Upper lobe of left lung (tissue), 6 donors: ENCODE measurements around the gene HIPK4. TPM values are rescaled to one million over a fixed set of nuclear protein-coding genes. Genes with fewer than 3 reads are reported as not detected.
A peak's percentile ranks its signal among the peaks of the same experiment; 100 is the strongest.

Experiments used
- ATAC-seq, 2 donors: fragments of 200-7000 bp; cut with Tn5 transposase; one replicate each; pipeline ENCODE4 v1.9.1; 2022; ENCODE audit warnings: mild to moderate bottlenecking in 2 of 2, moderate library complexity in 2 of 2; ENCODE audit not compliant: low FRiP score in 2 of 2
- DNase-seq, 2 donors: peaks; one replicate each; pipeline ENCODE4 v3.0.0-alpha.2; 2019 to 2020
- H3K27ac ChIP-seq, 4 donors: fragments of 200-600 bp; sonication (generic); one replicate each; pipeline ENCODE4 v1.5.1; 2016 to 2019
- H3K27me3 ChIP-seq, 4 donors: fragments of 200-600 bp; sonication (generic); one replicate each; pipeline ENCODE4 v1.5.1; 2017 to 2019
- H3K36me3 ChIP-seq, 4 donors: fragments of 200-600 bp; sonication (generic); one replicate each; pipeline ENCODE4 v1.5.1; 2016 to 2019
- H3K4me1 ChIP-seq, 4 donors: fragments of 200-600 bp; sonication (generic); one replicate each; pipeline ENCODE4 v1.5.1; 2018 to 2019
- H3K4me3 ChIP-seq, 4 donors: fragments of 200-600 bp; sonication (generic); one replicate each; pipeline ENCODE4 v1.5.1; 2017 to 2019; ENCODE audit warnings: mild to moderate bottlenecking in 2 of 4, moderate library complexity in 1 of 4
- H3K9me3 ChIP-seq, 4 donors: fragments of 200-600 bp; sonication (generic); one replicate each; pipeline ENCODE4 v1.5.1; 2018 to 2019
- EP300 ChIP-seq, 4 donors: sonication (generic); formaldehyde crosslinking; IDR thresholded peaks; one replicate each; pipeline ENCODE4 v1.5.1; 2017; ENCODE audit warnings: antibody characterized with exemption in 4 of 4, control low read depth in 2 of 4
- POLR2A ChIP-seq, 4 donors: fragments of 450-650 bp; IDR thresholded peaks; one replicate each; pipeline ENCODE4 v1.5.1; 2016 to 2017; ENCODE audit warnings: antibody characterized with exemption in 4 of 4, mild to moderate bottlenecking in 2 of 4
- POLR2AphosphoS5 ChIP-seq, 2 donors: sonication (generic); formaldehyde crosslinking; IDR thresholded peaks; one replicate each; pipeline ENCODE4 v1.5.1; 2017; ENCODE audit warnings: antibody characterized with exemption in 2 of 2
- WGBS, 2 donors: methylation state at CpG; one replicate each; pipeline ENCODE4 v1.1.5; 2017 to 2018; 5-methylcytosine and 5-hydroxymethylcytosine counted together
- total RNA-seq, 6 donors: library from RNA; depleted of rRNA in 4 of 6; stranded (reverse); fragments of >200 nt in 4 of 6; gene quantifications; one replicate each; pipeline versions ENCODE4 v1.1.0 to v1.2.1, GENCODE V29; 2016 to 2021
- TF ChIP-seq, protein P1 (sequence below), 6 experiments: fragments of 450-650 bp in 4 of 6; fragments of 200-600 bp in 2 of 6; sonication (generic) in 2 of 6; IDR thresholded peaks; one replicate each; pipeline ENCODE4 v1.5.1; 2016 to 2019; ENCODE audit warnings: antibody characterized with exemption in 6 of 6
- donor health status: DM: no; HTN: no; CAD: no; lungs with moderate emphysema.
- donor health status: DM: no; HTN: yes; CAD: no; lungs with severe emphysema.

Gene HIPK4
- total RNA-seq, 6 donors from 2014 or later: 0.17 to 1.0 (median 0.46) TPM; not detected in 1

DNA sequence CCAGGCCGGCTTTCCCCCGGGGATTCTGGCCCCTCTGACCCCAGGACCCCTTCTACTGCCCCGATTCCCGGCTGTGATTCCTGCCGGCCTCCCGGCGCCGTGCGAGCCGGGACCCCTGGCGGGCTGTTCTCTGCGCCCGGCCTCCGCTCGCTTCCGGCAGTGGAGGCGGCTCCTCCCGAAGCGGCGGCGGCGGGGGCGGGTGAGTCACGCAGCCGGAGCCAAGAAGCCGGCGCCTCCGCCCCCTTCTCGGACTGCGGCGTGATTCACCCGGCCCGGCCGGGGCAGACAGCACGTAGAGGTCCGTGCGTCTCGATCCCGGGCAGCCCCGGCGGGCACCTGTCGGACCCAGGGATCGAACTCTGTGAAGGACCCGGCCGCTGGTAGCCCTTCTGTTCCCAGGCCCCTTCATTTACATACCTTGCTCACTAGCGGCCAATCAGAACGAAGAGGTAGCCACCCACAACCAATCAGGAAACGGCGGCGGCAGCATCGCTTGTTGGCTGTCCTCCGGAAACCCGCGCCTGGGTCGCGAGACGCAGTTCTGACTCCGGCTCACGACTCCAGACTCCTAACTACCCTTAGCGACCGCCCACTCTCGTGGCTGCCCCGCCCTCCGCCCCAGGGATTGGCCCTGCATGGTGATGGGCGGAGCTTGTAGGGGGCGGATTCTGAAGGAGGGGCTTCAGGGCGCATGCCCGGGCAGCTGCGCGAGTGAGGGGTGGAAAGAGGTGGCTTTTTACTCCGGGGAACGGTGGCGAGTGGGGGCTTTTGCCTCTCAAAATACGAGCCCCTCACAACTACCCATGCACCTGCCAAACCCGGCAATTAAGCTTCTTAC, 35.7 kb upstream of the HIPK4 start, which contains the start of gene SERTAD1:
TSS of gene SERTAD1 (minus strand) at position 543 of the 838 bp plus-strand sequence. CDS start 2,446 bp downstream, outside the sequence.
- peak; percentile 99 to 100 for TF ChIP-seq POLR2AphosphoS5 (IDR thresholded peaks at IDR 0.05)
- TF ChIP-seq, protein P1, sequence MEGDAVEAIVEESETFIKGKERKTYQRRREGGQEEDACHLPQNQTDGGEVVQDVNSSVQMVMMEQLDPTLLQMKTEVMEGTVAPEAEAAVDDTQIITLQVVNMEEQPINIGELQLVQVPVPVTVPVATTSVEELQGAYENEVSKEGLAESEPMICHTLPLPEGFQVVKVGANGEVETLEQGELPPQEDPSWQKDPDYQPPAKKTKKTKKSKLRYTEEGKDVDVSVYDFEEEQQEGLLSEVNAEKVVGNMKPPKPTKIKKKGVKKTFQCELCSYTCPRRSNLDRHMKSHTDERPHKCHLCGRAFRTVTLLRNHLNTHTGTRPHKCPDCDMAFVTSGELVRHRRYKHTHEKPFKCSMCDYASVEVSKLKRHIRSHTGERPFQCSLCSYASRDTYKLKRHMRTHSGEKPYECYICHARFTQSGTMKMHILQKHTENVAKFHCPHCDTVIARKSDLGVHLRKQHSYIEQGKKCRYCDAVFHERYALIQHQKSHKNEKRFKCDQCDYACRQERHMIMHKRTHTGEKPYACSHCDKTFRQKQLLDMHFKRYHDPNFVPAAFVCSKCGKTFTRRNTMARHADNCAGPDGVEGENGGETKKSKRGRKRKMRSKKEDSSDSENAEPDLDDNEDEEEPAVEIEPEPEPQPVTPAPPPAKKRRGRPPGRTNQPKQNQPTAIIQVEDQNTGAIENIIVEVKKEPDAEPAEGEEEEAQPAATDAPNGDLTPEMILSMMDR (IDR thresholded peaks at IDR 0.05): peak; percentile 64 to 94 (median 88)
- TF ChIP-seq EP300 (IDR thresholded peaks at IDR 0.05): peak in 1 of 4 donors; percentile 72
- TF ChIP-seq POLR2A (IDR thresholded peaks at IDR 0.05): peak in 3 of 4 donors; percentile 98 to 100 (median 100)
- ATAC-seq: peak; percentile 95 to 99
- peak within 1 kb of the TSS; percentile 55 to 88 (median 76) for H3K4me3 ChIP-seq

DNA sequence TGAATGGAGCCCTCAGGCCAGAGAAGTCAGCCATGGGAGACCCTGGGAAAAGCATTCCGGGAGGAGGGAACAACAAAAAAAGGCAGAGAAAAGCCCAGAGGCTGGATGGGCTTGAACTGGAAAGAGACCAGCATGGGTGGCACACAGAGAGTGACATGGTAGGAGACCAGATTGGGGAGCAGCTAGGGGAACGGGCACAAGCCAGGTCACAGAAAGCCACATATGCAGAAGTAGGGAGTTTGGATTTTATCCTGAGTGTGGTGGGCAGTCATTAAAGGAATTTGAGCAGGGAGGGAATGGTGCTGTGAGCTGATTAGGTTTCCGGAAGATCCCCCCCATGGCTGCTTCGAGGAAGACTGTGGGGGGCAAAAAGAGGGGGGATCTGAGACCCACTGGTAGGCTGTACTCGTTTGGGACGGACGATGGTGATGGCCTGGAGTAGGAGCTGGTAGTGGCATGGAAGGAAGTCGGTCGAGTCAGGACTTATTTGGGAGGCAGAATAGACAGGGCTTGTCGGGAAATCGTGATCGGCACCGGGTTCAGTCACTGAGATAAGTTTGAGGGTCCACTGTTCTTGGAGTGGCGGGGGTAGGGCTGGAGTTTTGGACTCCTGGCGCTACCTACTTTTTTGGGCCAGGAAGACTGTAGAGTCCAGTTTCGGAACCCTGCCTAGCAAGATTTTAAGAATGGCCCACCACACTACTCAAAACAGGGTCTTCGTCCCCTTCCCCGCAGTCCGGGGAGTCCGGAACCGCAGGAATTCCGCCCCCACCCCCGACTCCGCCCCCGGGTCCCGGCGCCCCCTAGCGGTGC, 34.9 kb upstream of the HIPK4 start:
- TF ChIP-seq EP300 (IDR thresholded peaks at IDR 0.05) (no peak), POLR2A (IDR thresholded peaks at IDR 0.05) (no peak), POLR2AphosphoS5 (IDR thresholded peaks at IDR 0.05) (peak in 1 of 2 donors; percentile 1)
- H3K36me3 ChIP-seq: peaks cover 9 to 21% (median 11%) of the 10 kb centered on the region in 4 donors
- H3K4me3 ChIP-seq: peak overlapping the region; percentile 55 to 88 (median 76)
- no peaks in the 10 kb centered on the region for H3K9me3 ChIP-seq
- DNase-seq: peak in 1 of 2 donors; percentile 39
- H3K27ac ChIP-seq: peak overlapping the region; percentile 97 to 100 (median 100)
- ATAC-seq: no peak
- H3K27me3 ChIP-seq: no peaks in the 10 kb centered on the region
- peaks cover 42 to 53% (median 47%) of the 10 kb centered on the region in 4 donors for H3K4me1 ChIP-seq
- 1 to 2% methylated on average over 16 to 19 of the region's 28 CpGs for WGBS, 2 donors

More for the DNA sequence above, 35.7 kb upstream of the HIPK4 start, which contains the start of gene SERTAD1:
- 0% methylated on average over 9 to 57 of the region's 75 CpGs for WGBS, 2 donors
- H3K36me3 ChIP-seq: peaks cover 9 to 21% (median 11%) of the 10 kb centered on the region in 4 donors
- H3K27me3 ChIP-seq: no peaks in the 10 kb centered on the region
- peak; percentile 99 to 100 for DNase-seq
- H3K9me3 ChIP-seq: no peaks in the 10 kb centered on the region
- peaks cover 35 to 45% (median 39%) of the 10 kb centered on the region in 4 donors for H3K4me1 ChIP-seq
- peak within 1 kb of the TSS; percentile 97 to 100 (median 100) for H3K27ac ChIP-seq

DNA sequence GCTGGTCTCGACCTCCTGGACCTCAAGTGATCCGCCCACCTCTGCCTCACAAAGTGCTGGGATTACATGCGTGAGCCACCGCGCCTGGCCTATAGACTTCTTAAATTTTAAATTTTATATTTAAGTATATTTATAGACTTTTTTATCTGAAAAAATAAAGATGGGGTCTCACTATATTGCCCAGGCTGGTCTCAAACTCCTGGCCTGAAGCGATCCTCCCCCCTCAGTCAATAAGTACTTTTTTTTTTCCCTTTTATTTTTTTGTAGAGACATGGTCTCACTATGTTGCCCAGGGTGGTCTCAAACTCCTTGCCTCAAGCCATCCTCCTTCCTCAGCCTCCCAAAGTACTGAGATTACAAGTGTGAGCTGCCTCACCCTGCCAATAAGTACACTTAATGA, 34.0 kb upstream of the HIPK4 start:
- DNase-seq: no peak
- H3K36me3 ChIP-seq: peaks cover 9 to 21% (median 11%) of the 10 kb centered on the region in 4 donors
- ATAC-seq: no peak
- no peaks in the 10 kb centered on the region for H3K27me3 ChIP-seq
- peak overlapping the region in 3 of 4 donors; percentile 97 to 100 (median 99) for H3K27ac ChIP-seq
- no peak for TF ChIP-seq POLR2AphosphoS5 (IDR thresholded peaks at IDR 0.05)
- TF ChIP-seq, protein P1 (IDR thresholded peaks at IDR 0.05): no peak
- TF ChIP-seq POLR2A (IDR thresholded peaks at IDR 0.05): no peak
- TF ChIP-seq EP300 (IDR thresholded peaks at IDR 0.05): no peak
- 87 to 90% methylated on average over 6 of the region's 6 CpGs for WGBS, 2 donors
- no peaks in the 10 kb centered on the region for H3K9me3 ChIP-seq
- peaks cover 51 to 60% (median 54%) of the 10 kb centered on the region in 4 donors for H3K4me1 ChIP-seq
- peak overlapping the region; percentile 55 to 88 (median 76) for H3K4me3 ChIP-seq

DNA sequence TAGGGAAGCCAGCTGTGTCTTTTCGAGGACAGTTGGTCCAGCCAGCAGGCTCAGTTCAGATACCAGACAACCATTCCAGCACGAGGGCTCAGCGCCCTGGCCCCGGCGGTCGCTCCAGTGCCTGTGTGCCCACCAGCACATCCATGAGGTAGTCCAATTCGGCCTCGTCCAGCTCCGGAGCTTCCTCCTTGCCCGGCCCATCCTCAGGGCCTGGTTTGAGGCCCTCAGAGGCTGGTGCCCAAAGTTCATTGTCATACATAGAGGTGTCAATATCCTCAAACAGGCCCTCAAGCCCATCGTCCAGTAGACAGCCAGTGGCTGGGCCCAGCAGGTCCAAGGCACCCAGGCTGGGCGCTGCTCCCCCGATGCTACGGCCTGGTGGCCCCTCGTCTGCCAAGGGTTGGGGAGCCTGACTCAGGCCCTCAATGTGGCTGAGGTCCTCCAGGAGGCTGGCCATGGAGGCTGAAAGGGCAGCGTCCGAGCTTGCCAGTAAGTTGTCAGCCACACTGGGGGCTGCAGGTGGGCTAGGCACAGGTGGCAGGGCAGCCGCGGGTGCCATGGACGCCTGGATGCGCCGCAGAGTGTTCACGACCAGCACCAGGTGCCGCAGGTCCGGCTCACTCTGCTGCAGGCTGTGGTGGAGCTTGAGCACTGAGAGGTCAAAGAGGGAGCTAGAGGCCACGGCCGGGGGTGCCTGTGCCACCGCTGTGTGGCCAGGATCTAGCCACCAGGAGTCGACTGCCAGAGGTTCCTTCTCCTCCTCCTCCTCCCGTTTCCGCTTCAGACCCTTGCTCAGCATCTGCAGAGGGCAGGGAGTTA, 33.0 kb upstream of the HIPK4 start:
- H3K27ac ChIP-seq: peak overlapping the region; percentile 97 to 100 (median 99)
- ATAC-seq (no peak), DNase-seq (peak in 1 of 2 donors; percentile 84)
- no peak for TF ChIP-seq EP300 (IDR thresholded peaks at IDR 0.05)
- no peak for TF ChIP-seq POLR2AphosphoS5 (IDR thresholded peaks at IDR 0.05)
- TF ChIP-seq POLR2A (IDR thresholded peaks at IDR 0.05): no peak
- TF ChIP-seq, protein P1 (IDR thresholded peaks at IDR 0.05): no peak
- peaks cover 51 to 65% (median 61%) of the 10 kb centered on the region in 4 donors for H3K4me1 ChIP-seq
- H3K4me3 ChIP-seq: peak overlapping the region in 1 of 4 donors; percentile 75
- peaks cover 9 to 21% (median 11%) of the 10 kb centered on the region in 4 donors for H3K36me3 ChIP-seq
- 88 to 90% methylated on average over 18 to 31 of the region's 31 CpGs for WGBS, 2 donors
- H3K9me3 ChIP-seq: no peaks in the 10 kb centered on the region
- H3K27me3 ChIP-seq: no peaks in the 10 kb centered on the region
